HG03521 (cell line): Measurements from ENCODE around the gene AKT3.

Experiments
- ATAC-seq: cut with Tn5 transposase; IDR thresholded peaks from one replicate; pipeline ENCODE4 v1.9.1; 2021; ENCODE audit warnings: mild to moderate bottlenecking, moderate library complexity; ENCODE audit not compliant: unreplicated experiment

The AKT3 gene

GRCh38 chr1:243520831-243521230 is 329.2 kb downstream of the AKT3 start:
- no peak for ATAC-seq

GRCh38 chr1:243514927-243515326 is 335.1 kb downstream of the AKT3 start:
- no peak for ATAC-seq

GRCh38 chr1:243513726-243514491 is 336.1 kb downstream of the AKT3 start:
- no peak for ATAC-seq

- no peak for ATAC-seq
These were observed 339.1 kb downstream of the AKT3 start for GRCh38 chr1:243510928-243511327.

GRCh38 chr1:243508943-243509342 is 341.1 kb downstream of the AKT3 start:
- no peak for ATAC-seq

- no peak for ATAC-seq
These were observed 341.7 kb downstream of the AKT3 start for GRCh38 chr1:243508303-243508713.

GRCh38 chr1:243507672-243508302 is 342.3 kb downstream of the AKT3 start:
- ATAC-seq: no peak

- no peak for ATAC-seq
These were observed 342.9 kb downstream of the AKT3 start for GRCh38 chr1:243507001-243507671.

- no peak for ATAC-seq
These were observed 343.9 kb downstream of the AKT3 start for GRCh38 chr1:243505986-243506689.

GRCh38 chr1:243503155-243503554 is 346.9 kb downstream of the AKT3 start:
- no peak for ATAC-seq

GRCh38 chr1:243501002-243501401 is 349.0 kb downstream of the AKT3 start:
- ATAC-seq: no peak

GRCh38 chr1:243500512-243500911 is 349.5 kb downstream of the AKT3 start:
- ATAC-seq: no peak

GRCh38 chr1:243499711-243500110 is 350.3 kb downstream of the AKT3 start:
- ATAC-seq: no peak

- ATAC-seq: no peak
These were observed 350.8 kb downstream of the AKT3 start for GRCh38 chr1:243499248-243499647.

- no peak for ATAC-seq
These were observed 351.9 kb downstream of the AKT3 start for GRCh38 chr1:243497939-243498681.

GRCh38 chr1:243496806-243497205 is 353.2 kb downstream of the AKT3 start:
- no peak for ATAC-seq

- ATAC-seq: no peak
These were observed 353.8 kb downstream of the AKT3 start for GRCh38 chr1:243496187-243496646.

- ATAC-seq: no peak
These were observed 354.4 kb downstream of the AKT3 start for GRCh38 chr1:243495442-243496186.

GRCh38 chr1:243494741-243495431 is 355.2 kb downstream of the AKT3 start:
- no peak for ATAC-seq
